Keratinocyte (primary cell): ENCODE measurements around the gene ARVCF. TPM values are rescaled to one million over a fixed set of nuclear protein-coding genes. Genes with fewer than 3 reads are reported as not detected.

Source experiments
- DNase-seq: peaks from one replicate; pipeline ENCODE4 v3.0.0-alpha.2; 2011; ENCODE audit warnings: low read depth, missing footprints, low spot score
- FAIRE-seq: peaks from 2 replicates; lab custom pipeline; 2011; peaks lifted over from hg19 to GRCh38; lab: Jason Lieb, UNC
- H2AFZ ChIP-seq: 2 replicates; pipeline ENCODE4 v1.6.0; 2012; ENCODE audit warnings: low read length, control low read depth, inconsistent platforms; ENCODE audit not compliant: control insufficient read depth
- H3K27ac ChIP-seq: 2 replicates; pipeline ENCODE4 v1.5.1; 2011; ENCODE audit warnings: low read length; ENCODE audit not compliant: control insufficient read depth, insufficient read depth
- H3K27me3 ChIP-seq: 3 replicates; pipeline ENCODE4 v1.6.0; 2011; ENCODE audit warnings: low read length; ENCODE audit not compliant: control insufficient read depth, insufficient read depth; ENCODE audit errors: extremely low read depth
- H3K36me3 ChIP-seq, 2 experiments: 2 replicates in 1 of 2; 3 replicates in 1 of 2; pipeline ENCODE4 v1.5.1; 2011; ENCODE audit warnings: low read length in 2 of 2, mild to moderate bottlenecking in 1 of 2; ENCODE audit not compliant: control insufficient read depth in 2 of 2, insufficient read depth in 2 of 2; ENCODE audit errors: extremely low read depth in 1 of 2
- H3K4me1 ChIP-seq: 3 replicates; pipeline ENCODE4 v1.5.1; 2011; ENCODE audit warnings: low read length; ENCODE audit not compliant: control insufficient read depth, insufficient read depth; ENCODE audit errors: extremely low read depth
- H3K4me2 ChIP-seq: 3 replicates; pipeline ENCODE4 v1.6.0; 2011; ENCODE audit warnings: low read depth, low read length; ENCODE audit not compliant: control insufficient read depth, insufficient read depth; ENCODE audit errors: extremely low read depth
- H3K4me3 ChIP-seq, 3 experiments: fragments of 200-600 bp in 1 of 3; sonication (generic) in 1 of 3; 2 replicates in 2 of 3; 3 replicates in 1 of 3; pipeline ENCODE4 v1.5.1; 2011 to 2016; ENCODE audit warnings: low read length in 3 of 3, mild to moderate bottlenecking in 3 of 3, control low read depth in 2 of 3, inconsistent platforms in 1 of 3, low read depth in 1 of 3, mixed read lengths in 1 of 3, mixed run types in 1 of 3, moderate library complexity in 1 of 3; ENCODE audit not compliant: control insufficient read depth in 2 of 3, insufficient read depth in 2 of 3; ENCODE audit errors: extremely low read depth in 1 of 3
- H3K79me2 ChIP-seq: 2 replicates; pipeline ENCODE4 v1.6.0; 2012; ENCODE audit warnings: low read length; ENCODE audit not compliant: control insufficient read depth, insufficient read depth
- H3K9ac ChIP-seq: 3 replicates; pipeline ENCODE4 v1.6.0; 2011; ENCODE audit warnings: low read length; ENCODE audit not compliant: control insufficient read depth, insufficient read depth; ENCODE audit errors: extremely low read depth
- H3K9me1 ChIP-seq: 3 replicates; pipeline ENCODE4 v1.6.0; 2011; ENCODE audit warnings: low read length; ENCODE audit not compliant: control insufficient read depth, insufficient read depth; ENCODE audit errors: extremely low read depth
- H3K9me3 ChIP-seq: 2 replicates; pipeline ENCODE4 v1.5.1; 2012; ENCODE audit warnings: low read depth, low read length; ENCODE audit not compliant: control insufficient read depth
- H4K20me1 ChIP-seq: 3 replicates; pipeline ENCODE4 v1.6.0; 2011; ENCODE audit warnings: low read length; ENCODE audit not compliant: control insufficient read depth, insufficient read depth; ENCODE audit errors: extremely low read depth
- EZH2 ChIP-seq: IDR thresholded peaks from one replicate; pipeline ENCODE4 v1.6.1; 2012; ENCODE audit warnings: inconsistent platforms, mild to moderate bottlenecking, low read length, moderate library complexity
- dilution Hi-C: fragments of 300-500 bp; cut with MboI; formaldehyde crosslinking; loops from one replicate; pipeline ENCODE4 v1.7.0; 2020; ENCODE audit warnings: low sequenced_read_pairs; ENCODE audit not compliant: extremely low pct_ligation_motif_present
- polyA plus RNA-seq, 5 experiments: library from polyadenylated mRNA; depleted of rRNA in 3 of 5; stranded (reverse) in 3 of 5; stranded (forward) in 1 of 5; unstranded in 1 of 5; fragments of >200 nt; gene quantifications; 1 replicate in 1 of 5; 2 replicates in 3 of 5; 3 replicates in 1 of 5; pipeline versions ENCODE4 v1.2.1 to v1.2.3, GENCODE V29; 2011 to 2012; ENCODE audit warnings: missing spikeins in 2 of 5, low read depth in 1 of 5, low replicate concordance in 1 of 5
- TF ChIP-seq, protein P1 (sequence below), 3 experiments: IDR thresholded peaks in 1 of 3; conservative IDR thresholded peaks in 1 of 3; optimal IDR thresholded peaks in 1 of 3; 2 replicates in 2 of 3; 3 replicates in 1 of 3; pipeline versions ENCODE3 to v1.5.1; 2011; ENCODE audit warnings: low read length in 3 of 3, mild to moderate bottlenecking in 3 of 3, moderate library complexity in 2 of 3, control low read depth in 1 of 3, inconsistent platforms in 1 of 3; ENCODE audit not compliant: insufficient read depth in 2 of 3; ENCODE audit errors: extremely low read depth in 1 of 3

Gene ARVCF
- polyA plus RNA-seq, 1 donor (not counting 4 experiments of a cell fraction or from before 2014, with no cell fraction given), result 5.7 TPM

DNA sequence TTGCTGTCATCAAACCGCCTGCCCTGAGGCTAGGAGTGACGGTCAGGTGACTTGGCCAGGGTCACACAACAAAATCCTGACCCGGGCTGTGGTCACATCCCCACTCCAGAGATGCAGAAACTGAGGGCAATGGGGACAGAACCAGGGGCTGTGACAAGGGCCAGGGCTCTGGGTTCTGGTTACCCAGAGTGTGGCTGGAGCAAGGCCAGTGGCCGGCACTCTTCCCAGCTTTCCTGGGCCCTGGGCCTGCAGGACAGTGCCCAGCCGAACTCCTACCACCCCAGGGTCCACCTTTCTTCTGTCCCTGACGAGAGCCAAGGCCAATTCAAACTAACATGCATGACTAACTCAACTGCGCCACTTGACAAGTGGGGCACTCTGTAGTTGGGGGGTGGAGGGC lies 35.9 kb downstream of the ARVCF start:
- Histone ChIP-seq H3K9me3 (no peaks in the 10 kb centered on the region), H3K27me3 (no peaks in the 10 kb centered on the region), H3K4me1 (peaks cover 35% of the 10 kb centered on the region), H2AFZ (no peak overlapping the region), H3K4me3 (no peak overlapping the region), H4K20me1 (no peaks in the 10 kb centered on the region), H3K4me2 (no peak overlapping the region), H3K9me1 (peaks cover 4% of the 10 kb centered on the region), H3K9ac (no peak overlapping the region), H3K27ac (no peak overlapping the region), H3K36me3 (peaks cover 0 to 5% of the 10 kb centered on the region in 2 experiments), H3K79me2 (no peaks in the 10 kb centered on the region)
- dilution Hi-C loops, result no loop called here
- DNase-seq (no peak), FAIRE-seq (no peak)
- TF ChIP-seq EZH2, result no peak
- TF ChIP-seq, protein P1, sequence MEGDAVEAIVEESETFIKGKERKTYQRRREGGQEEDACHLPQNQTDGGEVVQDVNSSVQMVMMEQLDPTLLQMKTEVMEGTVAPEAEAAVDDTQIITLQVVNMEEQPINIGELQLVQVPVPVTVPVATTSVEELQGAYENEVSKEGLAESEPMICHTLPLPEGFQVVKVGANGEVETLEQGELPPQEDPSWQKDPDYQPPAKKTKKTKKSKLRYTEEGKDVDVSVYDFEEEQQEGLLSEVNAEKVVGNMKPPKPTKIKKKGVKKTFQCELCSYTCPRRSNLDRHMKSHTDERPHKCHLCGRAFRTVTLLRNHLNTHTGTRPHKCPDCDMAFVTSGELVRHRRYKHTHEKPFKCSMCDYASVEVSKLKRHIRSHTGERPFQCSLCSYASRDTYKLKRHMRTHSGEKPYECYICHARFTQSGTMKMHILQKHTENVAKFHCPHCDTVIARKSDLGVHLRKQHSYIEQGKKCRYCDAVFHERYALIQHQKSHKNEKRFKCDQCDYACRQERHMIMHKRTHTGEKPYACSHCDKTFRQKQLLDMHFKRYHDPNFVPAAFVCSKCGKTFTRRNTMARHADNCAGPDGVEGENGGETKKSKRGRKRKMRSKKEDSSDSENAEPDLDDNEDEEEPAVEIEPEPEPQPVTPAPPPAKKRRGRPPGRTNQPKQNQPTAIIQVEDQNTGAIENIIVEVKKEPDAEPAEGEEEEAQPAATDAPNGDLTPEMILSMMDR (optimal IDR thresholded peaks at IDR 0.05 in 1 of 3, IDR thresholded peaks at IDR 0.05 in 1 of 3, conservative IDR thresholded peaks at IDR 0.05 in 1 of 3; ENCODE audit: extremely low read depth in 1 of 3, insufficient read depth in 2 of 3, low read length in 3 of 3), result no peak

DNA sequence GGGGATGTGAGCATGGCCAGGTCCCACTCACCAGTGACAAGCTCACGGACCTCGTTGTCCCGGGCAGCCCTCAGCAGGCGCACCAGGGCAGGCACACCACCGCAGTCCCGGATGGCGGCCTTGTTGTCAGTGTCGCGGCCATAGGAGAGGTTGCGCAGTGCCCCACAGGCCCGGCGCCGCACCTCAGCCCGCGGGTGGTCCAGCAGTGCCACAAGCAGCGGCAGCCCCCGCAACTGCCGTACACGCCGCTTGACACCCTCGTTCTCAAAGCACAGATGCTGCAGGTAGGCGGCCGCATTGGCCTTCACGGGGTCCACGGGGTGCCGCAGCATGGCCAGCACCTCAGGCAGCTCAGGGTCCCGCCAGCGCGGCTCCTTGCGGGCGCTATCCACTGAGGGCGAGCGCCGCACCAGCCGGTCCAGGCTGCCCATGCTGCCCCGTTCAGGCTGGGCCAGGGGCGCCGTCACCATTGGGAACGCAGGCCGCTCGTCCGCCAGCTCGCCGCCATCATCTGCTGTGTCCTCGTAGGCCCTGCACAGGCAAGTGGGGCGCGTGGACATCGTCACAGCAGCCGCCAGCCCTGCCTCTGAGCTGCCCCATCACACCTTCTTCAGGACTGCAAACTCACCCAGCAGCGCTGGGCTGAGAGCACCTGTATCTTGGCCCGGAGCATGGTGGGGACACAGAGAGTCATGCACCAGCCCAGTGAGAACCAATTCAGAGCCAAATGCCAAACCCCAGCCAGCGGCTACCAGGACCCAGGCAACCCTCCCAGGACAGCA lies 36.7 kb downstream of the ARVCF start:
- FAIRE-seq (no peak), DNase-seq (no peak)
- no peak overlapping the region for H3K4me2 ChIP-seq
- peaks cover 4% of the 10 kb centered on the region for H4K20me1 ChIP-seq
- TF ChIP-seq, protein P1 (optimal IDR thresholded peaks at IDR 0.05 in 1 of 3, IDR thresholded peaks at IDR 0.05 in 1 of 3, conservative IDR thresholded peaks at IDR 0.05 in 1 of 3; ENCODE audit: extremely low read depth in 1 of 3, insufficient read depth in 2 of 3, low read length in 3 of 3), result no peak
- no peak for TF ChIP-seq EZH2
- no peak overlapping the region for H2AFZ ChIP-seq
- H3K9me1 ChIP-seq, result peaks cover 3% of the 10 kb centered on the region
- H3K27me3 ChIP-seq, result no peaks in the 10 kb centered on the region
- H3K27ac ChIP-seq, result no peak overlapping the region
- H3K79me2 ChIP-seq, result no peaks in the 10 kb centered on the region
- H3K4me1 ChIP-seq, result peaks cover 38% of the 10 kb centered on the region
- H3K9ac ChIP-seq, result no peak overlapping the region
- peaks cover 0 to 5% of the 10 kb centered on the region in 2 experiments for H3K36me3 ChIP-seq
- dilution Hi-C loops, result no loop called here
- H3K4me3 ChIP-seq, result no peak overlapping the region
- H3K9me3 ChIP-seq, result no peaks in the 10 kb centered on the region
